Type B pancreatic cell (in vitro differentiated cells): Measurements from ENCODE around the gene MEF2A. TPM values are rescaled to one million over a fixed set of nuclear protein-coding genes. Genes with fewer than 3 reads are reported as not detected.

Experiments
- DNase-seq: peaks from one replicate; pipeline ENCODE4 v3.0.0; 2021; ENCODE audit warnings: mixed read lengths; ENCODE audit not compliant: unreplicated experiment; ENCODE audit errors: extremely low spot score
- H3K27ac Mint-ChIP-seq: 2 replicates; pipeline ENCODE4 v1.8.0; 2021; ENCODE audit warnings: mild to moderate bottlenecking, mixed read lengths
- H3K27me3 Mint-ChIP-seq: 2 replicates; pipeline ENCODE4 v1.8.0; 2021; ENCODE audit warnings: mixed read lengths
- H3K36me3 Mint-ChIP-seq: 2 replicates; pipeline ENCODE4 v1.8.0; 2021; ENCODE audit warnings: mixed read lengths
- H3K4me1 Mint-ChIP-seq: one replicate; pipeline ENCODE4 v1.8.0; 2021; ENCODE audit warnings: mixed read lengths; ENCODE audit not compliant: unreplicated experiment
- H3K4me3 Mint-ChIP-seq: 2 replicates; pipeline ENCODE4 v1.8.0; 2021; ENCODE audit warnings: mild to moderate bottlenecking, mixed read lengths
- H3K9me3 Mint-ChIP-seq: 2 replicates; pipeline ENCODE4 v1.8.0; 2021; ENCODE audit warnings: mixed read lengths
- total RNA-seq: library from RNA; stranded (reverse); gene quantifications from 2 replicates; pipeline ENCODE4 v1.2.1, GENCODE V29; 2021; ENCODE audit warnings: low replicate concordance
- TF ChIP-seq, protein P1 (sequence below): fragments of 200-600 bp; sonication (generic); conservative IDR thresholded peaks from 2 replicates; pipeline ENCODE4 v1.5.0; 2021; ENCODE audit warnings: antibody characterized with exemption, mild to moderate bottlenecking

The MEF2A gene
- total RNA-seq, 1 donor from 2014 or later: 26.0 TPM

- Mint-ChIP-seq H3K27me3 (no peaks in the 10 kb centered on the region), H3K27ac (no peak overlapping the region), H3K9me3 (peaks cover 8% of the 10 kb centered on the region), H3K36me3 (peaks cover 12% of the 10 kb centered on the region), H3K4me1 (peaks cover 35% of the 10 kb centered on the region), H3K4me3 (no peak overlapping the region)
- TF ChIP-seq, protein P1, sequence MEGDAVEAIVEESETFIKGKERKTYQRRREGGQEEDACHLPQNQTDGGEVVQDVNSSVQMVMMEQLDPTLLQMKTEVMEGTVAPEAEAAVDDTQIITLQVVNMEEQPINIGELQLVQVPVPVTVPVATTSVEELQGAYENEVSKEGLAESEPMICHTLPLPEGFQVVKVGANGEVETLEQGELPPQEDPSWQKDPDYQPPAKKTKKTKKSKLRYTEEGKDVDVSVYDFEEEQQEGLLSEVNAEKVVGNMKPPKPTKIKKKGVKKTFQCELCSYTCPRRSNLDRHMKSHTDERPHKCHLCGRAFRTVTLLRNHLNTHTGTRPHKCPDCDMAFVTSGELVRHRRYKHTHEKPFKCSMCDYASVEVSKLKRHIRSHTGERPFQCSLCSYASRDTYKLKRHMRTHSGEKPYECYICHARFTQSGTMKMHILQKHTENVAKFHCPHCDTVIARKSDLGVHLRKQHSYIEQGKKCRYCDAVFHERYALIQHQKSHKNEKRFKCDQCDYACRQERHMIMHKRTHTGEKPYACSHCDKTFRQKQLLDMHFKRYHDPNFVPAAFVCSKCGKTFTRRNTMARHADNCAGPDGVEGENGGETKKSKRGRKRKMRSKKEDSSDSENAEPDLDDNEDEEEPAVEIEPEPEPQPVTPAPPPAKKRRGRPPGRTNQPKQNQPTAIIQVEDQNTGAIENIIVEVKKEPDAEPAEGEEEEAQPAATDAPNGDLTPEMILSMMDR: no peak
- no peak for DNase-seq
These were observed 5.5 kb downstream of the MEF2A start for GRCh38 chr15:99571299-99571698.

DNA sequence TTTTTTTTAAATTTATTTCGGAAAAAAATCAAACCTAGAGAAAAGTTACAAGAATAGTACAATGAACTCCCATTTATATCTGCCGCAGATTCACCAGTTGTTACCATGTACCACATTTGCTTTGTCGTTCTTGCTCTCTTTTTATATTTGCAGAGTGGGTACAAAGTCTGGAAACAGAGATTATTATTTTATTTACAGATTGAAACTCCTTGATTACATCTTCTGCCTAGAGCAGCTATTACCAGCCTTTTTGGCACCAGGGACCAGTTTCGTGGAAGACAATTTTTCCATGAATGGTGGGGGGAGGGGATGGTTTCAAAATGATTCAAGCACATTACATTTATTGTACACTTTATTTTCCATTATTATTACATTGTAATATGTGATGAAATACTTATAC lies 8.3 kb downstream of the MEF2A start:
- Mint-ChIP-seq H3K9me3 (peaks cover 8% of the 10 kb centered on the region), H3K27ac (no peak overlapping the region), H3K27me3 (no peaks in the 10 kb centered on the region), H3K4me1 (peaks cover 32% of the 10 kb centered on the region), H3K4me3 (no peak overlapping the region), H3K36me3 (peaks cover 12% of the 10 kb centered on the region)
- no peak for DNase-seq
- TF ChIP-seq, protein P1: no peak

DNA sequence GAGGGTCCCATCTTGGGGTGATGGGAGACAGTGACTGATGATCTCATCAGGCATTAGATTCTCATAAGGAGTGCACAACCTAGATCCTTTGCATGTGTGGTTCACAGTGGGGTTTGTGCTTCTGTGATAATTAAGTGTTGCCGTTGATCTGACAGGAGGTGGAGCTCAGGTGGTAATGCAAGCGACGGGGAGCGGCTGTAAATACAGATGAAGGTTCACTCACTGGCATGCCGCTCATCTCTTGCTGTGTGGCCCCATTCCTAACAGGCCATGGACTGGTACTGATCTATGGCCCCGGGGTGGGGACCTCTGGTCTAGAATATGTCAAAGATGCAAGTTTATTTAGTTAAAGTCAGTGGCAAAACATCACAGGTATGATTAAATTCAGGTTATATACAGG lies 8.7 kb downstream of the MEF2A start:
- Mint-ChIP-seq H3K9me3 (peaks cover 8% of the 10 kb centered on the region), H3K36me3 (peaks cover 12% of the 10 kb centered on the region), H3K27ac (no peak overlapping the region), H3K4me3 (no peak overlapping the region), H3K4me1 (peaks cover 30% of the 10 kb centered on the region), H3K27me3 (no peaks in the 10 kb centered on the region)
- DNase-seq: no peak
- TF ChIP-seq, protein P1: no peak

DNA sequence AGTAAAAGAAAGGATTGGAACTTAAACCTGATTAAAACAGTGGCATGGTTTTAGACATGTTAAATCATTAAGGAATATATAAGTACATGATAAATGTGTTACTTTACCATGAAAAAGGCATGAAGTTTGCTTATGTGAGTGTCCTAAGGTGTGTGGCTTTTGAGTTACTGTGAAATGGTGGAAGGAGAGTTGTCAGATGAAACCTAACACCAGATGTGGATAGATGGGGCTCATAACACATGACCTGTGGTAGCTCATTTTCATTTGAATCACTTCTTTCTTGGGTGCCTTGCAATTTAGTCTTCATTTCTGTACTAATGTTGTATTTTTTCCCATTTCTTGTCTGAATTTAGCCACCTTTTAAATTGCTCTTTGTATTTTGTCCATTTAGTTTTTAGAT lies 13.0 kb downstream of the MEF2A start:
- DNase-seq: no peak
- Mint-ChIP-seq H3K4me3 (no peak overlapping the region), H3K9me3 (peaks cover 8% of the 10 kb centered on the region), H3K27ac (no peak overlapping the region), H3K27me3 (no peaks in the 10 kb centered on the region), H3K36me3 (peaks cover 9% of the 10 kb centered on the region), H3K4me1 (peaks cover 35% of the 10 kb centered on the region)
- TF ChIP-seq, protein P1: no peak

- Mint-ChIP-seq H3K27ac (no peak overlapping the region), H3K4me3 (no peak overlapping the region), H3K9me3 (peaks cover 10% of the 10 kb centered on the region), H3K4me1 (peaks cover 35% of the 10 kb centered on the region), H3K36me3 (peaks cover 9% of the 10 kb centered on the region), H3K27me3 (no peaks in the 10 kb centered on the region)
- TF ChIP-seq, protein P1: no peak
- no peak for DNase-seq
These were observed 14.3 kb downstream of the MEF2A start for GRCh38 chr15:99580076-99580475.

- H3K4me1 Mint-ChIP-seq: peaks cover 35% of the 10 kb centered on the region
- no peak overlapping the region for H3K4me3 Mint-ChIP-seq
- no peak for DNase-seq
- TF ChIP-seq, protein P1: no peak
- peaks cover 20% of the 10 kb centered on the region for H3K36me3 Mint-ChIP-seq
- no peaks in the 10 kb centered on the region for H3K27me3 Mint-ChIP-seq
- H3K27ac Mint-ChIP-seq: no peak overlapping the region
- peaks cover 10% of the 10 kb centered on the region for H3K9me3 Mint-ChIP-seq
These were observed 16.8 kb downstream of the MEF2A start for GRCh38 chr15:99582508-99582960.
